ENCODE measurements around the gene SHROOM3.

Gene SHROOM3

GRCh38 chr4:76579596-76580375 lies 144.8 kb downstream of the SHROOM3 start:
- H3K27ac ChIP-seq = peak overlapping the region; percentile 43
- TF ChIP-seq ZFX (IDR thresholded peaks at IDR 0.05; ENCODE audit: borderline replicate concordance) (no peak), CTCF (IDR thresholded peaks at IDR 0.05) (no peak)

GRCh38 chr4:76581077-76581962 lies 146.3 kb downstream of the SHROOM3 start:
- no peak overlapping the region for H3K27ac ChIP-seq
- TF ChIP-seq ZFX (IDR thresholded peaks at IDR 0.05; ENCODE audit: borderline replicate concordance) (no peak), CTCF (IDR thresholded peaks at IDR 0.05) (no peak)

- H3K27ac ChIP-seq = no peak overlapping the region
- TF ChIP-seq ZFX (IDR thresholded peaks at IDR 0.05; ENCODE audit: borderline replicate concordance) = no peak
- no peak for TF ChIP-seq CTCF (IDR thresholded peaks at IDR 0.05)
These were observed 147.2 kb downstream of the SHROOM3 start for GRCh38 chr4:76582074-76582816.

GRCh38 chr4:76582817-76583087 lies 147.7 kb downstream of the SHROOM3 start:
- no peak for TF ChIP-seq CTCF (IDR thresholded peaks at IDR 0.05)
- TF ChIP-seq ZFX (IDR thresholded peaks at IDR 0.05; ENCODE audit: borderline replicate concordance) = no peak
- no peak overlapping the region for H3K27ac ChIP-seq

- TF ChIP-seq ZFX (IDR thresholded peaks at IDR 0.05; ENCODE audit: borderline replicate concordance) (no peak), CTCF (IDR thresholded peaks at IDR 0.05) (no peak)
- H3K27ac ChIP-seq = no peak overlapping the region
These were observed 149.5 kb downstream of the SHROOM3 start for GRCh38 chr4:76584241-76585152.

- TF ChIP-seq CTCF (IDR thresholded peaks at IDR 0.05) (no peak), ZFX (IDR thresholded peaks at IDR 0.05; ENCODE audit: borderline replicate concordance) (no peak)
- H3K27ac ChIP-seq = peak overlapping the region; percentile 80
These were observed 150.2 kb downstream of the SHROOM3 start for GRCh38 chr4:76585272-76585671.
